OCI-LY7 (cell line): ENCODE results near the gene ATP6V0C.

ENCODE experiments used
- CTCF ChIP-seq: fragments of 200-600 bp; sonication (generic); conservative IDR thresholded peaks from 2 replicates; pipeline ENCODE4 v1.5.1; 2014; ENCODE audit warnings: mild to moderate bottlenecking, antibody characterized with exemption, low read length, moderate library complexity, mixed read lengths
- EZH2phosphoT487 ChIP-seq: fragments of 200-600 bp; sonication (generic); IDR thresholded peaks from 2 replicates; pipeline ENCODE4 v1.6.1; 2018; ENCODE audit warnings: low read depth, borderline replicate concordance, mild to moderate bottlenecking, mixed run types, antibody characterized with exemption, low read length, moderate library complexity, mixed read lengths

- TF ChIP-seq CTCF, result no peak
- no peak for TF ChIP-seq EZH2phosphoT487
Observed at GRCh38 chr16:2529061-2529931, 15.5 kb downstream of the ATP6V0C start.
